Keratinocyte (primary cell): ENCODE data around the gene ENO4. TPM values are rescaled to one million over a fixed set of nuclear protein-coding genes. Genes with fewer than 3 reads are reported as not detected.
A peak's percentile ranks its signal among the peaks of the same experiment; 100 is the strongest.

Experiments used
- DNase-seq: peaks from one replicate; pipeline ENCODE4 v3.0.0-alpha.2; 2011; ENCODE audit warnings: low read depth, missing footprints, low spot score
- FAIRE-seq: peaks from 2 replicates; lab custom pipeline; 2011; peaks lifted over from hg19 to GRCh38; lab: Jason Lieb, UNC
- H2AFZ ChIP-seq: 2 replicates; pipeline ENCODE4 v1.6.0; 2012; ENCODE audit warnings: low read length, control low read depth, inconsistent platforms; ENCODE audit not compliant: control insufficient read depth
- H3K27ac ChIP-seq: 2 replicates; pipeline ENCODE4 v1.5.1; 2011; ENCODE audit warnings: low read length; ENCODE audit not compliant: control insufficient read depth, insufficient read depth
- H3K27me3 ChIP-seq: 3 replicates; pipeline ENCODE4 v1.6.0; 2011; ENCODE audit warnings: low read length; ENCODE audit not compliant: control insufficient read depth, insufficient read depth; ENCODE audit errors: extremely low read depth
- H3K36me3 ChIP-seq, 2 experiments: 2 replicates in 1 of 2; 3 replicates in 1 of 2; pipeline ENCODE4 v1.5.1; 2011; ENCODE audit warnings: low read length in 2 of 2, mild to moderate bottlenecking in 1 of 2; ENCODE audit not compliant: control insufficient read depth in 2 of 2, insufficient read depth in 2 of 2; ENCODE audit errors: extremely low read depth in 1 of 2
- H3K4me1 ChIP-seq: 3 replicates; pipeline ENCODE4 v1.5.1; 2011; ENCODE audit warnings: low read length; ENCODE audit not compliant: control insufficient read depth, insufficient read depth; ENCODE audit errors: extremely low read depth
- H3K4me2 ChIP-seq: 3 replicates; pipeline ENCODE4 v1.6.0; 2011; ENCODE audit warnings: low read depth, low read length; ENCODE audit not compliant: control insufficient read depth, insufficient read depth; ENCODE audit errors: extremely low read depth
- H3K4me3 ChIP-seq, 3 experiments: fragments of 200-600 bp in 1 of 3; sonication (generic) in 1 of 3; 2 replicates in 2 of 3; 3 replicates in 1 of 3; pipeline ENCODE4 v1.5.1; 2011 to 2016; ENCODE audit warnings: low read length in 3 of 3, mild to moderate bottlenecking in 3 of 3, control low read depth in 2 of 3, inconsistent platforms in 1 of 3, low read depth in 1 of 3, mixed read lengths in 1 of 3, mixed run types in 1 of 3, moderate library complexity in 1 of 3; ENCODE audit not compliant: control insufficient read depth in 2 of 3, insufficient read depth in 2 of 3; ENCODE audit errors: extremely low read depth in 1 of 3
- H3K79me2 ChIP-seq: 2 replicates; pipeline ENCODE4 v1.6.0; 2012; ENCODE audit warnings: low read length; ENCODE audit not compliant: control insufficient read depth, insufficient read depth
- H3K9ac ChIP-seq: 3 replicates; pipeline ENCODE4 v1.6.0; 2011; ENCODE audit warnings: low read length; ENCODE audit not compliant: control insufficient read depth, insufficient read depth; ENCODE audit errors: extremely low read depth
- H3K9me1 ChIP-seq: 3 replicates; pipeline ENCODE4 v1.6.0; 2011; ENCODE audit warnings: low read length; ENCODE audit not compliant: control insufficient read depth, insufficient read depth; ENCODE audit errors: extremely low read depth
- H3K9me3 ChIP-seq: 2 replicates; pipeline ENCODE4 v1.5.1; 2012; ENCODE audit warnings: low read depth, low read length; ENCODE audit not compliant: control insufficient read depth
- H4K20me1 ChIP-seq: 3 replicates; pipeline ENCODE4 v1.6.0; 2011; ENCODE audit warnings: low read length; ENCODE audit not compliant: control insufficient read depth, insufficient read depth; ENCODE audit errors: extremely low read depth
- EZH2 ChIP-seq: IDR thresholded peaks from one replicate; pipeline ENCODE4 v1.6.1; 2012; ENCODE audit warnings: inconsistent platforms, mild to moderate bottlenecking, low read length, moderate library complexity
- dilution Hi-C: fragments of 300-500 bp; cut with MboI; formaldehyde crosslinking; loops from one replicate; pipeline ENCODE4 v1.7.0; 2020; ENCODE audit warnings: low sequenced_read_pairs; ENCODE audit not compliant: extremely low pct_ligation_motif_present
- polyA plus RNA-seq, 5 experiments: library from polyadenylated mRNA; depleted of rRNA in 3 of 5; stranded (reverse) in 3 of 5; stranded (forward) in 1 of 5; unstranded in 1 of 5; fragments of >200 nt; gene quantifications; 1 replicate in 1 of 5; 2 replicates in 3 of 5; 3 replicates in 1 of 5; pipeline versions ENCODE4 v1.2.1 to v1.2.3, GENCODE V29; 2011 to 2012; ENCODE audit warnings: missing spikeins in 2 of 5, low read depth in 1 of 5, low replicate concordance in 1 of 5
- TF ChIP-seq, protein P1 (sequence below), 3 experiments: IDR thresholded peaks in 1 of 3; conservative IDR thresholded peaks in 1 of 3; optimal IDR thresholded peaks in 1 of 3; 2 replicates in 2 of 3; 3 replicates in 1 of 3; pipeline versions ENCODE3 to v1.5.1; 2011; ENCODE audit warnings: low read length in 3 of 3, mild to moderate bottlenecking in 3 of 3, moderate library complexity in 2 of 3, control low read depth in 1 of 3, inconsistent platforms in 1 of 3; ENCODE audit not compliant: insufficient read depth in 2 of 3; ENCODE audit errors: extremely low read depth in 1 of 3

Gene ENO4
- polyA plus RNA-seq, 1 donor (not counting 4 experiments of a cell fraction or from before 2014, with no cell fraction given) = 0.35 TPM

DNA sequence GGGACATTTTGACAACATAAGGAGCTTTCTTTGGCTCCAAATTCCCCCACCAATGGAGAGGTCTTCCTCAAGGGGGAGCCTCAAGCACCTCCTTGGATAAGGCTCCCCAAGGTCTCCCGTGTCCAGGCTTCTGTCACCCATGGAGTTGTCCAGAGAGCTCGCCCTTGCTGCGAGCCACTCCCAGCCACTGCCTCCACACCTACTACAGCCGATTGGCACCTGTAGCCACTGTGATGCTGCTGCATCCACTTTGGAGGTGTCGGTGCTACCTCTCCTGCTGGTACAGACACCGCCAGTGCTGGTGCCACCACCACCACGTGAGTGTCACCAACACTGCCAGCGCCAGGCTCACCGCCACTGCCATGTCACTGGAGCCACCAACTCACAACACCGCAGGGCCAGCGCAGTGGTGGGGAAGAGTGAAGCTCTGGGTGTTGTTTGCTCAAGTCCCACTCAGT, 22.1 kb upstream of the ENO4 start:
- Histone ChIP-seq H3K4me2 (no peak overlapping the region), H3K9me1 (no peaks in the 10 kb centered on the region), H3K27ac (no peak overlapping the region), H3K4me3 (no peak overlapping the region), H3K36me3 (no peaks in the 10 kb centered on the region), H3K9ac (no peak overlapping the region), H3K27me3 (no peaks in the 10 kb centered on the region), H4K20me1 (no peaks in the 10 kb centered on the region), H3K9me3 (no peaks in the 10 kb centered on the region), H2AFZ (no peak overlapping the region), H3K4me1 (no peaks in the 10 kb centered on the region), H3K79me2 (no peaks in the 10 kb centered on the region)
- no peak for FAIRE-seq
- dilution Hi-C loops = no loop called here
- TF ChIP-seq, protein P1, sequence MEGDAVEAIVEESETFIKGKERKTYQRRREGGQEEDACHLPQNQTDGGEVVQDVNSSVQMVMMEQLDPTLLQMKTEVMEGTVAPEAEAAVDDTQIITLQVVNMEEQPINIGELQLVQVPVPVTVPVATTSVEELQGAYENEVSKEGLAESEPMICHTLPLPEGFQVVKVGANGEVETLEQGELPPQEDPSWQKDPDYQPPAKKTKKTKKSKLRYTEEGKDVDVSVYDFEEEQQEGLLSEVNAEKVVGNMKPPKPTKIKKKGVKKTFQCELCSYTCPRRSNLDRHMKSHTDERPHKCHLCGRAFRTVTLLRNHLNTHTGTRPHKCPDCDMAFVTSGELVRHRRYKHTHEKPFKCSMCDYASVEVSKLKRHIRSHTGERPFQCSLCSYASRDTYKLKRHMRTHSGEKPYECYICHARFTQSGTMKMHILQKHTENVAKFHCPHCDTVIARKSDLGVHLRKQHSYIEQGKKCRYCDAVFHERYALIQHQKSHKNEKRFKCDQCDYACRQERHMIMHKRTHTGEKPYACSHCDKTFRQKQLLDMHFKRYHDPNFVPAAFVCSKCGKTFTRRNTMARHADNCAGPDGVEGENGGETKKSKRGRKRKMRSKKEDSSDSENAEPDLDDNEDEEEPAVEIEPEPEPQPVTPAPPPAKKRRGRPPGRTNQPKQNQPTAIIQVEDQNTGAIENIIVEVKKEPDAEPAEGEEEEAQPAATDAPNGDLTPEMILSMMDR (optimal IDR thresholded peaks at IDR 0.05 in 1 of 3, IDR thresholded peaks at IDR 0.05 in 1 of 3, conservative IDR thresholded peaks at IDR 0.05 in 1 of 3; ENCODE audit: extremely low read depth in 1 of 3, insufficient read depth in 2 of 3, low read length in 3 of 3) = peak in 1 of 3 experiments; percentile 12
- TF ChIP-seq EZH2 = no peak
- no peak for DNase-seq

DNA sequence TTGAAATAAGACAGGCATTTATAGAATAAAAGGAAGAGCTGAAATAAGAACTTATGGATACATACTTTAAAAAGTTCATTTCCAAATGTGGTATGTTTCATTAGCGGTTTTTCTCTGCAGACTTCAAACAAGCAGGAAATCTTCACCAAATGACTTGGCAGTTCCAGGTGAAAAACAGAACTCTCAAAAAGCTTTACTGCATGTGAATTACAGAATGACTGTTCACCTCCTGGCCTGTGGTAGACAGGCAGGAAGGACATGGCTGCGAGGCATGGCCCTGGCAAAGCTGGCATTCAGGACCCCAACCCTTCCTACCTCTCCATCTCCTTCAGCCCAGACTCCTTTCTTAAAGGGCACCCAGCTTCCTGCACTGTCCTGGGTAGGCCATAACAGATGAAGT, 21.2 kb upstream of the ENO4 start:
- no peaks in the 10 kb centered on the region for H3K9me1 ChIP-seq
- peaks cover 0 to 2% of the 10 kb centered on the region in 2 experiments for H3K36me3 ChIP-seq
- no peaks in the 10 kb centered on the region for H4K20me1 ChIP-seq
- DNase-seq (no peak), FAIRE-seq (no peak)
- no peaks in the 10 kb centered on the region for H3K9me3 ChIP-seq
- no peaks in the 10 kb centered on the region for H3K27me3 ChIP-seq
- dilution Hi-C loops = no loop called here
- H2AFZ ChIP-seq = no peak overlapping the region
- no peak overlapping the region for H3K4me2 ChIP-seq
- no peak overlapping the region for H3K9ac ChIP-seq
- no peak overlapping the region for H3K4me3 ChIP-seq
- no peaks in the 10 kb centered on the region for H3K79me2 ChIP-seq
- TF ChIP-seq EZH2 = no peak
- no peaks in the 10 kb centered on the region for H3K4me1 ChIP-seq
- no peak overlapping the region for H3K27ac ChIP-seq

DNA sequence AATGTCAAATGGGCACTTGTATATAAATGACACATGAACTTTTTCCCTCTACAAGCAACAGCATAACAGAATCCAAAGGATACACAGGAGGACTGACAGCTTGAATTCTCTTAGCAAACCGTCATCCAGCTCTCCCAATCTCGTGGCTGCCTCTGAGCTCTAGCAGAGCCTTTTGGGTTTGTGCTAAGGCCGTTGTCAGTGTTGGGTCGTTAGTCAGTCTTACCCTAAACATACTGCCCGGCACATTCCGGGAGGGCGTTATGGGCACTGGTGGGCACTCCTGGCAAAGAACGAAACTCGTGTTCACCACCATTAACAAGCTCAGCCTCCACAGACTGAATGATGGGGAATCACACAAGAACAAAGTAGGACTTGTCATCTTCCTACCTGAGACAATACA, 19.6 kb upstream of the ENO4 start:
- H3K9ac ChIP-seq = no peak overlapping the region
- H3K9me1 ChIP-seq = no peaks in the 10 kb centered on the region
- no peaks in the 10 kb centered on the region for H3K27me3 ChIP-seq
- dilution Hi-C loops = no loop called here
- no peak overlapping the region for H3K4me3 ChIP-seq
- no peaks in the 10 kb centered on the region for H3K79me2 ChIP-seq
- H3K4me1 ChIP-seq = no peaks in the 10 kb centered on the region
- H3K36me3 ChIP-seq = peaks cover 0 to 6% of the 10 kb centered on the region in 2 experiments
- no peak for DNase-seq
- no peak for FAIRE-seq
- no peaks in the 10 kb centered on the region for H3K9me3 ChIP-seq
- no peak overlapping the region for H3K4me2 ChIP-seq
- TF ChIP-seq EZH2 = no peak
- TF ChIP-seq, protein P1 (optimal IDR thresholded peaks at IDR 0.05 in 1 of 3, IDR thresholded peaks at IDR 0.05 in 1 of 3, conservative IDR thresholded peaks at IDR 0.05 in 1 of 3; ENCODE audit: extremely low read depth in 1 of 3, insufficient read depth in 2 of 3, low read length in 3 of 3) = no peak
- H2AFZ ChIP-seq = no peak overlapping the region
- no peaks in the 10 kb centered on the region for H4K20me1 ChIP-seq
- no peak overlapping the region for H3K27ac ChIP-seq
